ENCODE data around the gene PTPN14.

GRCh38 chr1:214330222-214330621, 221.2 kb downstream of the PTPN14 start:
- TF ChIP-seq CTCF (conservative IDR thresholded peaks at IDR 0.05) (no peak), ZFX (IDR thresholded peaks at IDR 0.05) (no peak)

All from C4-2B (cell line).